Measurements from ENCODE around the gene RFX4. TPM values are rescaled to one million over a fixed set of nuclear protein-coding genes. Genes with fewer than 3 reads are reported as not detected.

The RFX4 gene
- total and polyA plus RNA-seq, 2 of the 13 experiments (the other 11 are each of a cell fraction or from before 2014, with no cell fraction given): not detected

- FAIRE-seq (no peak), DNase-seq (ENCODE audit: low spot score) (no peak), ATAC-seq (no peak)
- WGBS (ENCODE audit: low lambda C conversion rate): 3% methylated on average over 3 of the region's 3 CpGs
- no TSS peak for BruUV-seq (replicated peaks)
- Histone ChIP-seq H3K27me3 (ENCODE audit: control insufficient read depth in 1 of 2, insufficient read depth in 2 of 2, low read length in 2 of 2) (no peaks in the 10 kb centered on the region), H3K27ac (ENCODE audit: extremely low read length, insufficient read depth, low read length) (no peak overlapping the region), H3K4me3 (replicated peaks in 1 of 3; ENCODE audit: insufficient read depth in 1 of 3, low read depth in 2 of 3, low read length in 3 of 3) (no peak overlapping the region), H3K36me3 (replicated peaks in 1 of 2; ENCODE audit: control insufficient read depth in 1 of 2, insufficient read depth in 2 of 2, low read length in 2 of 2) (no peaks in the 10 kb centered on the region), H3K9ac (ENCODE audit: insufficient read depth, low read depth, low read length) (no peak overlapping the region), H3K4me1 (ENCODE audit: insufficient read depth, low read length) (no peaks in the 10 kb centered on the region), H2AFZ (ENCODE audit: low read length) (no peak overlapping the region), H3K79me2 (ENCODE audit: insufficient read depth, low read length) (no peaks in the 10 kb centered on the region), H3K4me2 (ENCODE audit: low read depth, low read length) (no peak overlapping the region), H4K20me1 (ENCODE audit: insufficient read depth, low read length) (no peaks in the 10 kb centered on the region), H3K9me3 (ENCODE audit: low read length) (peaks cover 21% of the 10 kb centered on the region)
- CTCF ChIA-PET (ENCODE audit: low intra/inter-chr PET ratio, low total read pairs): no interaction called here
- POLR2A ChIA-PET: no interaction called here
- in situ Hi-C loops (cut with HindIII; ENCODE audit: extremely low pct_ligation_motif_present, low pct_unique_long_range_greater_than_20kb) (no loop called here), intact Hi-C loops (cut with micrococcal nuclease; ENCODE audit: unreplicated experiment) (no loop called here)
- TF ChIP-seq ZNF441 (CRISPR knock-in tag; IDR thresholded peaks at IDR 0.05; ENCODE audit: borderline replicate concordance) (no peak), ZNF777 (CRISPR knock-in tag; IDR thresholded peaks at IDR 0.05) (no peak), KLF13 (CRISPR knock-in tag; IDR thresholded peaks at IDR 0.05) (no peak), ZNF605 (CRISPR knock-in tag; IDR thresholded peaks at IDR 0.05) (no peak), KLF15 (CRISPR knock-in tag; IDR thresholded peaks at IDR 0.05; ENCODE audit: borderline replicate concordance) (no peak), ZNF564 (CRISPR knock-in tag; IDR thresholded peaks at IDR 0.05) (no peak), PRDM4 (CRISPR knock-in tag; IDR thresholded peaks at IDR 0.05; ENCODE audit: borderline replicate concordance) (no peak), MYPOP (CRISPR knock-in tag; IDR thresholded peaks at IDR 0.05) (no peak), ZNF691 (CRISPR knock-in tag; IDR thresholded peaks at IDR 0.05; ENCODE audit: borderline replicate concordance, low read depth) (no peak), FOXP4 (CRISPR knock-in tag; IDR thresholded peaks at IDR 0.05) (no peak), NFIB (CRISPR knock-in tag; IDR thresholded peaks at IDR 0.05; ENCODE audit: borderline replicate concordance) (no peak), THAP11 (CRISPR knock-in tag; IDR thresholded peaks at IDR 0.05) (no peak), CREB3 (CRISPR knock-in tag; IDR thresholded peaks at IDR 0.05) (no peak)
Measured at GRCh38 chr12:106657488-106657887, 74.7 kb downstream of the RFX4 start.
